Colonic mucosa (tissue), 4 donors: ENCODE results near the gene GHRHR. TPM values are rescaled to one million over a fixed set of nuclear protein-coding genes. Genes with fewer than 3 reads are reported as not detected.

Experiments used
- DNase-seq: peaks from one replicate; pipeline ENCODE4 v3.0.0-alpha.2; 2020
- H3K27ac ChIP-seq: fragments of 200-600 bp; one replicate; pipeline ENCODE4 v1.8.0; 2021
- H3K27me3 ChIP-seq: fragments of 200-600 bp; one replicate; pipeline ENCODE4 v1.8.0; 2021
- H3K36me3 ChIP-seq: fragments of 200-600 bp; one replicate; pipeline ENCODE4 v1.8.0; 2021
- H3K4me1 ChIP-seq: fragments of 200-600 bp; one replicate; pipeline ENCODE4 v1.8.0; 2021; ENCODE audit warnings: mild to moderate bottlenecking
- H3K4me3 ChIP-seq: fragments of 200-600 bp; one replicate; pipeline ENCODE4 v1.8.0; 2021
- H3K9ac ChIP-seq, 2 donors: one replicate each; pipeline ENCODE4 v1.7.0; 2013; ENCODE audit warnings: control low read depth in 2 of 2, low read depth in 2 of 2, low read length in 2 of 2
- H3K9me3 ChIP-seq: fragments of 200-600 bp; one replicate; pipeline ENCODE4 v1.8.0; 2021
- CTCF ChIP-seq: fragments of 200-600 bp; IDR thresholded peaks from one replicate; pipeline ENCODE4 v1.8.0; 2022; ENCODE audit warnings: antibody characterized with exemption, mild to moderate bottlenecking
- intact Hi-C: fragments of 100-400 bp; cut with DNase I; formaldehyde crosslinking; loops from one replicate; pipeline ENCODE4 v1.14.1; 2022
- total RNA-seq, 2 donors: library from RNA; stranded (reverse); fragmentation: NEBNext Ultra II Directional in 1 of 2; extraction: Animal tissue kit (Norgen Biotek cat#: 25700) in 1 of 2; gene quantifications; one replicate each; pipeline ENCODE4 v1.2.1, GENCODE V29; 2021
- donor health status: healthy.
- donor health status: DM: no; HTN: no; CAD: no.
- donor health status: DM: no; HTN: no; CAD: no.

Gene GHRHR
- total RNA-seq, 2 donors from 2014 or later: not detected

GRCh38 chr7:31017721-31018120 is 54.0 kb downstream of the GHRHR start:
- Histone ChIP-seq H3K27me3 (no peaks in the 10 kb centered on the region), H3K27ac (no peak overlapping the region), H3K4me3 (no peak overlapping the region), H3K36me3 (no peaks in the 10 kb centered on the region), H3K9ac (no peak overlapping the region), H3K9me3 (no peaks in the 10 kb centered on the region), H3K4me1 (no peaks in the 10 kb centered on the region)
- intact Hi-C loops: no loop called here
- TF ChIP-seq CTCF: no peak
- DNase-seq: no peak

DNA sequence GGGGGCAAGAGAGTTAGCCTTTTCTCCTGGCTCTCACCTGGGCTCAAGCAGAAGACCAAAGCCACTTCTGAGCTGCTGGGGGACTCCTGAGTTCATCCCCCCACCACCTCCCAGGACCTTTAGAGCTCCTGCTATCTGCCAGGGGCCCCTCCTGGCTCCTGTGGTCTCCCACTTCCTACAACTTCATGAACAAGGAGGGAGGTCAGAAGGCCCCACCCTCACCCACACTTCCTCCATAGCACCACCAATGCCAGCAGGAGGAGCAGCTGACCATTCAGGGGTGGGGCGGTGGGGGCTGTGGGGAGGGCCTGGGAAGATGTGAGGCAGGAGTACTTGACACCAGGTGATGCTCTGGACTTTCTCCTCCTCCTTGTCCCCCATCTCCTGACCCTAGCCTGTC is 55.8 kb downstream of the GHRHR start:
- Histone ChIP-seq H3K36me3 (no peaks in the 10 kb centered on the region), H3K27ac (no peak overlapping the region), H3K4me3 (no peak overlapping the region), H3K27me3 (no peaks in the 10 kb centered on the region), H3K4me1 (no peaks in the 10 kb centered on the region), H3K9me3 (no peaks in the 10 kb centered on the region), H3K9ac (no peak overlapping the region)
- intact Hi-C loops: no loop called here
- no peak for TF ChIP-seq CTCF
- no peak for DNase-seq

GRCh38 chr7:31020161-31020560 is 56.4 kb downstream of the GHRHR start:
- no peak for DNase-seq
- H3K4me1 ChIP-seq: no peaks in the 10 kb centered on the region
- H3K9ac ChIP-seq: no peak overlapping the region
- intact Hi-C loops: no loop called here
- no peak overlapping the region for H3K4me3 ChIP-seq
- no peak for TF ChIP-seq CTCF
- H3K27me3 ChIP-seq: no peaks in the 10 kb centered on the region
- H3K36me3 ChIP-seq: no peaks in the 10 kb centered on the region
- no peaks in the 10 kb centered on the region for H3K9me3 ChIP-seq
- H3K27ac ChIP-seq: no peak overlapping the region

DNA sequence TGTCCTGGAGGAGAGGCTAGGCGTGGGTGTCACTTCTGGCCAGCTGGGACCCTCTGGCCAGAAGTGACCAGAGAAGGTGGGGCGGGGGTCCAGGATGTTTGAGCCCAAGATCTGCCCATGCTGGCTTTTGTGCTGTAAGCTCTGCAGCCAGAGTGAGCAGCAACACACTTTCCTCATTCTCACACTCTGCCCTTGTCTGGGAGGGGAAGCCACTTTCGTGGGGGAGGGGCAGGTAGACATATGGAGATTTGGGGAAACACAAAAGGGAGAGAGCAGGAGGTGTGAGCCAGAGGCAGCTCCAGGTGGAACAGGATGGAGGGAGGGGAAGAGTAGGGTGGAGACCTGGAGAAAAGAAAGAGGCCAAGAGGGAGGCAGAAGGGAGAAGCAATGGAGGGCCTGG is 56.9 kb downstream of the GHRHR start:
- no peaks in the 10 kb centered on the region for H3K4me1 ChIP-seq
- H3K36me3 ChIP-seq: no peaks in the 10 kb centered on the region
- DNase-seq: no peak
- TF ChIP-seq CTCF: no peak
- no peak overlapping the region for H3K4me3 ChIP-seq
- H3K9ac ChIP-seq: no peak overlapping the region
- no peaks in the 10 kb centered on the region for H3K27me3 ChIP-seq
- H3K9me3 ChIP-seq: no peaks in the 10 kb centered on the region
- H3K27ac ChIP-seq: no peak overlapping the region
- intact Hi-C loops: no loop called here

DNA sequence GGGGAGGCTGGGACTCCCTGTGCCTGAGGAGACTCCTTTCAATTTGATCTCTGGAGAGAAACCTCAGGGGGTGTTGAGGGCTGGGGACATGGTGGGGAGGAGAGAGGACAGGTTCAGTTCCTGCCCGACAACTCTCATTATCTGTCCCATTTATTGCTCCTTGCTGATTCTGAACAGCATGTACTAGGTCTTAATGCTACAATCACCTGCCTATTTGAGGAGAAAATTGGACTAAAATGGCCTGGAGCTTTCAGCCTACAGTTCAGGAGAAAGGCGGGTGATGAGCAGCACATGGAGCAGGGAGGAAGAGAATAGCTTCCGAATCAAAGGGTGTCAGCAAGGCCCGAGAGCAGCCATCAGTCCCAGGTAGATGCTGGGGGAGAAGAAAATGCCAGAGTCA is 58.4 kb downstream of the GHRHR start:
- no peak for TF ChIP-seq CTCF
- H3K4me3 ChIP-seq: no peak overlapping the region
- intact Hi-C loops: no loop called here
- H3K9ac ChIP-seq: no peak overlapping the region
- DNase-seq: no peak
- H3K9me3 ChIP-seq: no peaks in the 10 kb centered on the region
- no peaks in the 10 kb centered on the region for H3K4me1 ChIP-seq
- no peaks in the 10 kb centered on the region for H3K36me3 ChIP-seq
- H3K27me3 ChIP-seq: no peaks in the 10 kb centered on the region
- H3K27ac ChIP-seq: no peak overlapping the region

GRCh38 chr7:31022726-31023125 is 59.0 kb downstream of the GHRHR start:
- intact Hi-C loops: no loop called here
- no peak overlapping the region for H3K9ac ChIP-seq
- H3K27ac ChIP-seq: no peak overlapping the region
- TF ChIP-seq CTCF: no peak
- H3K27me3 ChIP-seq: no peaks in the 10 kb centered on the region
- no peaks in the 10 kb centered on the region for H3K4me1 ChIP-seq
- DNase-seq: no peak
- H3K4me3 ChIP-seq: no peak overlapping the region
- no peaks in the 10 kb centered on the region for H3K9me3 ChIP-seq
- H3K36me3 ChIP-seq: no peaks in the 10 kb centered on the region
